Body of pancreas (tissue), 4 donors: ENCODE measurements around the gene PDE6D.

ENCODE experiments used
- CTCF ChIP-seq, 7 experiments: fragments of 450-650 bp in 4 of 7; fragments of 200-600 bp in 3 of 7; sonication (generic) in 3 of 7; IDR thresholded peaks; one replicate each; pipeline ENCODE4 v1.5.1; 2016 to 2019; ENCODE audit warnings: antibody characterized with exemption in 7 of 7
- POLR2A ChIP-seq, 3 donors: fragments of 450-650 bp; IDR thresholded peaks; one replicate each; pipeline ENCODE4 v1.6.1; 2016; ENCODE audit warnings: antibody characterized with exemption in 3 of 3, mild to moderate bottlenecking in 2 of 3

- TF ChIP-seq CTCF (IDR thresholded peaks at IDR 0.05), result no peak
- no peak for TF ChIP-seq POLR2A (IDR thresholded peaks at IDR 0.05)
Observed at GRCh38 chr2:231810905-231811304, 29.8 kb upstream of the PDE6D start.
